ENCODE results near the gene PPP1R3G. TPM values are rescaled to one million over a fixed set of nuclear protein-coding genes. Genes with fewer than 3 reads are reported as not detected.
A peak's percentile ranks its signal among the peaks of the same experiment; 100 is the strongest.

Gene PPP1R3G
- polyA plus RNA-seq, 2 of the 4 experiments (the other 2 are of a cell fraction), result 0.21 to 0.72 TPM

GRCh38 chr6:5071216-5071615 lies 13.9 kb upstream of the PPP1R3G start:
- FAIRE-seq, result no peak
- CTCF ChIA-PET, result interaction anchor here (0.6 kb wide), 1 partner anchor 42 kb away, joined by 3 read pairs; no protein-coding TSS in a partner anchor

GRCh38 chr6:5072440-5072839 lies 12.7 kb upstream of the PPP1R3G start:
- 74% methylated on average over 7 of the region's 7 CpGs for WGBS (ENCODE audit: missing lambda C conversion rate)
- no peak overlapping the region for H3K4me3 ChIP-seq
- no peak overlapping the region for H3K27ac ChIP-seq
- FAIRE-seq, result no peak
- TF ChIP-seq MAFK (IDR thresholded peaks at IDR 0.05; ENCODE audit: partially characterized antibody) (no peak), NR3C1 (IDR thresholded peaks at IDR 0.05) (no peak), CHD2 (IDR thresholded peaks at IDR 0.05; ENCODE audit: low read length, partially characterized antibody) (no peak), EHF (CRISPR knock-in tag; IDR thresholded peaks at IDR 0.05) (no peak), SREBF2 (IDR thresholded peaks at IDR 0.05) (no peak), TFCP2L1 (CRISPR knock-in tag; IDR thresholded peaks at IDR 0.05) (no peak), NPAS2 (CRISPR knock-in tag; IDR thresholded peaks at IDR 0.05; ENCODE audit: borderline replicate concordance) (no peak), JUN (IDR thresholded peaks at IDR 0.05) (no peak), BHLHE40 (IDR thresholded peaks at IDR 0.05; ENCODE audit: low read depth, low read length) (no peak), FOSB (CRISPR knock-in tag; IDR thresholded peaks at IDR 0.05) (no peak), FOXS1 (CRISPR knock-in tag; IDR thresholded peaks at IDR 0.05) (no peak), USF2 (IDR thresholded peaks at IDR 0.05) (no peak)
- DNase-seq (ENCODE audit: low read depth in 1 of 2, low spot score in 1 of 2), result no peak
- ChIA-PET POLR2A (no interaction called here), CTCF (no interaction called here)
- no peak for ATAC-seq
- no peak overlapping the region for H3K4me2 ChIP-seq
- H3K9me3 ChIP-seq, result no peaks in the 10 kb centered on the region
- H3K4me1 ChIP-seq, result peaks cover 5% of the 10 kb centered on the region; the same call in 2 of the 3 replicates

More at GRCh38 chr6:5071216-5071615, 13.9 kb upstream of the PPP1R3G start:
- H3K27ac ChIP-seq, result no peak overlapping the region
- POLR2A ChIA-PET, result no interaction called here
- DNase-seq (ENCODE audit: low read depth in 1 of 2, low spot score in 1 of 2), result no peak
- H3K9me3 ChIP-seq, result no peaks in the 10 kb centered on the region
- 0 out of 3 replicates have a peak overlapping the region, but pooled peaks have one; percentile 28 for H3K4me2 ChIP-seq
- 25% methylated on average over 2 of the region's 2 CpGs for WGBS (ENCODE audit: missing lambda C conversion rate)
- H3K4me3 ChIP-seq, result no peak overlapping the region
- TF ChIP-seq ESRRA (IDR thresholded peaks at IDR 0.05; ENCODE audit: borderline replicate concordance, low read length) (no peak), HMGXB4 (CRISPR knock-in tag; IDR thresholded peaks at IDR 0.05; ENCODE audit: borderline replicate concordance) (no peak), CBX2 (IDR thresholded peaks at IDR 0.05; ENCODE audit: borderline replicate concordance, low read depth) (no peak), RARB (CRISPR knock-in tag; IDR thresholded peaks at IDR 0.05) (no peak), GATA3 (IDR thresholded peaks at IDR 0.05; ENCODE audit: borderline replicate concordance) (no peak), POLR2A (IDR thresholded peaks at IDR 0.05; ENCODE audit: low read length) (no peak), MYC (IDR thresholded peaks at IDR 0.05; ENCODE audit: borderline replicate concordance, low read length) (no peak), JUN (IDR thresholded peaks at IDR 0.05) (no peak), BCL3 (IDR thresholded peaks at IDR 0.05) (no peak)
- no peak for ATAC-seq
- H3K4me1 ChIP-seq, result peaks cover 5% of the 10 kb centered on the region; the same call in 2 of the 3 replicates

- FAIRE-seq (no peak), DNase-seq (ENCODE audit: low read depth in 1 of 2, low spot score in 1 of 2) (no peak), ATAC-seq (no peak)
- H3K9me3 ChIP-seq, result no peaks in the 10 kb centered on the region
- POLR2A ChIA-PET, result no interaction called here
- H3K4me2 ChIP-seq, result no peak overlapping the region
- no peak overlapping the region for H3K4me3 ChIP-seq
- 25% methylated on average over 2 of the region's 3 CpGs for WGBS (ENCODE audit: missing lambda C conversion rate)
- TF ChIP-seq JUNB (IDR thresholded peaks at IDR 0.05), result no peak
- TF ChIP-seq CBX2 (IDR thresholded peaks at IDR 0.05; ENCODE audit: borderline replicate concordance, low read depth), result no peak
- no peak for TF ChIP-seq REST (IDR thresholded peaks at IDR 0.05)
- TF ChIP-seq HEYL (CRISPR knock-in tag; IDR thresholded peaks at IDR 0.05), result no peak
- TF ChIP-seq PBX3 (IDR thresholded peaks at IDR 0.05), result no peak
- no peak for TF ChIP-seq SMC3 (IDR thresholded peaks at IDR 0.05)
- no peak for TF ChIP-seq ZC3H11A (IDR thresholded peaks at IDR 0.05)
- TF ChIP-seq HMGXB4 (CRISPR knock-in tag; IDR thresholded peaks at IDR 0.05; ENCODE audit: borderline replicate concordance), result no peak
- no peak overlapping the region for H3K27ac ChIP-seq
- CTCF ChIA-PET, result no interaction called here
- H3K4me1 ChIP-seq, result peaks cover 5% of the 10 kb centered on the region; the same call in 2 of the 3 replicates
Observed at GRCh38 chr6:5073992-5074391, 11.1 kb upstream of the PPP1R3G start.
